AG04449 (cell line): Measurements from ENCODE around the gene FGF1.
A peak's percentile ranks its signal among the peaks of the same experiment; 100 is the strongest.

Experiments used
- CTCF ChIA-PET: fragments of 350-600 bp; formaldehyde crosslinking; extraction: SDS; loops from one replicate; lab custom pipeline; 2021; ENCODE audit warnings: antibody characterized with exemption; lab: Yijun Ruan, JAX
- POLR2A ChIA-PET: fragments of 400-600, 350-600 bp; formaldehyde crosslinking; extraction: SDS; loops from one replicate; lab custom pipeline; 2020; ENCODE audit warnings: antibody characterized with exemption, inconsistent platforms; lab: Yijun Ruan, JAX
- DNase-seq: peaks from one replicate; pipeline ENCODE4 v3.0.0-alpha.2; 2010; ENCODE audit warnings: low read depth, low spot score
- H3K4me3 ChIP-seq: 2 replicates; pipeline ENCODE4 v1.5.1; 2011; ENCODE audit warnings: low read depth, mild to moderate bottlenecking, control low read depth, low read length
- CTCF ChIP-seq: IDR thresholded peaks from one replicate; pipeline ENCODE4 v1.5.1; 2011; ENCODE audit warnings: mild to moderate bottlenecking, moderate library complexity, low read length, control low read depth, inconsistent platforms; ENCODE audit not compliant: insufficient read depth; ENCODE audit errors: missing control alignments

FGF1 gene

DNA sequence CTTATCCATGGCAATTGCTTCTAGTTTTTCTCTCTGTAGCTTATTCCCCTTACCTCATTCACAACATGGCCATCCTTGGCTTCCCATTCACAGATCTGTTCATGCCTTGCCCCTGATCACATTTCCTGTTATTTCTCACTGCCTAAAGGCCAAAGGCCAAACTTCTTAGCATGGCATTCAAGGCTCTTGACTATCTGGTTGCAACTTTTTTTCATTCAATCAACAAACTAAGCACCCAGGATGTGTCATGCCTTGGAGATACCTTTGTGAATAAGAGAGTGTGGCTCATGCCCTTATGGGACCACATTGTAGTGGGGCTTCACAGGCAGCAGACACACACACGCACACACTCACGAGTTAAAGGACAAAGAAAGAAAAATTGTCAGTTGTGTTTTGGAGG, 27.6 kb downstream of the FGF1 start:
- POLR2A ChIA-PET = interaction anchor here (0.7 kb wide), 1 partner anchor 15 kb away, joined by 6 read pairs; no protein-coding TSS in a partner anchor

GRCh38 chr5:142657446-142657845, 28.4 kb downstream of the FGF1 start:
- no peak overlapping the region for H3K4me3 ChIP-seq
- DNase-seq = no peak
- POLR2A ChIA-PET = interaction anchor here (0.5 kb wide), 1 partner anchor 42 kb away, joined by 3 read pairs; no protein-coding TSS in a partner anchor
- CTCF ChIA-PET = interaction anchor here (0.7 to 13.5 kb wide), 14 partner anchors 8 to 222 kb away, joined by 3 to 482 read pairs (median 16); partner anchors contain the start of gene FGF1
- TF ChIP-seq CTCF = no peak

More for the DNA sequence above, 27.6 kb downstream of the FGF1 start:
- no peak overlapping the region for H3K4me3 ChIP-seq
- no peak for DNase-seq
- CTCF ChIA-PET = interaction anchor here (0.7 to 13.5 kb wide), 12 partner anchors 13 to 301 kb away, joined by 3 to 482 read pairs (median 6); partner anchors contain the start of gene FGF1
- TF ChIP-seq CTCF = no peak

- ChIA-PET CTCF (interaction anchor here (0.7 to 13.5 kb wide), 46 partner anchors 9 to 507 kb away, joined by 3 to 482 read pairs (median 6); partner anchors contain the start of gene FGF1), POLR2A (interaction anchor here (0.6 to 1.3 kb wide), 5 partner anchors 10 to 1081 kb away, joined by 3 to 7 read pairs (median 5); no protein-coding TSS in a partner anchor)
- no peak for DNase-seq
- no peak overlapping the region for H3K4me3 ChIP-seq
- peak; percentile 99 for TF ChIP-seq CTCF
Observed at GRCh38 chr5:142655339-142656267, 30.3 kb downstream of the FGF1 start.

DNA sequence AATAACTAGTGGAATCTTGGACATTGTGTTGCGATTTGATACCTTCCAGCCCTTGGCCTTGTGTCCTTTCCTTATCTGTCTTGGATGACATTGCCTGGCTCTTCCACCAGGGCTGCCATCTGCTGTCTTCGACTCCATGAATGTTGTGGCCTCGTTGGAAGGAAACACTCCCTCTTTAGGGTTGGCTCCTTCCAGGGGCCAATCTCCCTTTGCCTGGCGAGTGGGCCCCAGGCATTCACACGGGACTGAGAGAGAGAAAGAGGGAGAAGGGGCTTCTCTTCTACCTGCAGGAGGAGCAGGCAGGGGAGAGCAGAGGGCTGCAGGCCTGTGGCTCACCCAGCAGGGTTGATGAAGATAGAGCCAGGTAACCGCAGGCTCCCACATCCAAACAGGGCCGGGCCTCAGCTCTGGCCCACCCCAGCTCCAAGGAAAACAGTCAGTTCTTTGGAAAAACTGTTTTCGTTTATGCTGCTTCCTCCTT, 31.3 kb downstream of the FGF1 start:
- CTCF ChIA-PET = interaction anchor here (1.0 to 13.5 kb wide), 26 partner anchors 10 to 506 kb away, joined by 3 to 482 read pairs (median 16); partner anchors contain the start of gene FGF1
- POLR2A ChIA-PET = no interaction called here
- no peak overlapping the region for H3K4me3 ChIP-seq
- DNase-seq = no peak
- TF ChIP-seq CTCF = no peak

GRCh38 chr5:142653321-142653720, 32.6 kb downstream of the FGF1 start:
- TF ChIP-seq CTCF = no peak
- no peak overlapping the region for H3K4me3 ChIP-seq
- ChIA-PET POLR2A (interaction anchor here (0.6 kb wide), 1 partner anchor 32 kb away, joined by 3 read pairs; no protein-coding TSS in a partner anchor), CTCF (interaction anchor here (0.7 to 13.5 kb wide), 11 partner anchors 9 to 235 kb away, joined by 3 to 482 read pairs (median 46); partner anchors contain the start of gene FGF1)
- DNase-seq = no peak
